HPDE6-E6E7 (cell line): ENCODE data around the gene MED13L.
"Not testable (repeated sequence)": the region's sequence is repeated elsewhere in the genome, so short reads cannot be mapped to it uniquely, and the experiment has no call there.

Experiments used
- DNase-seq: peaks from one replicate; pipeline ENCODE4 v3.0.0; 2011; ENCODE audit warnings: missing footprints; ENCODE audit errors: extremely low spot score

Gene MED13L

GRCh38 chr12:116012757-116013156 lies 264.7 kb downstream of the MED13L start:
- DNase-seq = no peak

GRCh38 chr12:116011217-116011616 lies 266.3 kb downstream of the MED13L start:
- no peak for DNase-seq

- no peak for DNase-seq
These were observed 267.0 kb downstream of the MED13L start for GRCh38 chr12:116010467-116010866.

GRCh38 chr12:116009805-116010204 lies 267.7 kb downstream of the MED13L start:
- no peak for DNase-seq

GRCh38 chr12:116006141-116006540 lies 271.4 kb downstream of the MED13L start:
- DNase-seq = no peak

GRCh38 chr12:116002890-116003536 lies 274.5 kb downstream of the MED13L start:
- no peak for DNase-seq

GRCh38 chr12:116000252-116000651 lies 277.2 kb downstream of the MED13L start:
- DNase-seq = no peak

GRCh38 chr12:115999582-115999981 lies 277.9 kb downstream of the MED13L start:
- DNase-seq = no peak

GRCh38 chr12:115998794-115999478 lies 278.6 kb downstream of the MED13L start:
- DNase-seq = no peak

- no peak for DNase-seq
These were observed 279.3 kb downstream of the MED13L start for GRCh38 chr12:115998119-115998633.

- DNase-seq = no peak
These were observed 283.8 kb downstream of the MED13L start for GRCh38 chr12:115993737-115994136.

- no peak for DNase-seq
These were observed 287.3 kb downstream of the MED13L start for GRCh38 chr12:115990241-115990640.

GRCh38 chr12:115988625-115989563 lies 288.6 kb downstream of the MED13L start:
- no peak for DNase-seq

GRCh38 chr12:115988212-115988611 lies 289.3 kb downstream of the MED13L start:
- DNase-seq = no peak

- no peak for DNase-seq
These were observed 292.9 kb downstream of the MED13L start for GRCh38 chr12:115984616-115985015.

GRCh38 chr12:115983226-115983798 lies 294.2 kb downstream of the MED13L start:
- no peak for DNase-seq

- no peak for DNase-seq
These were observed 297.2 kb downstream of the MED13L start for GRCh38 chr12:115980339-115980738.

GRCh38 chr12:115979851-115980250 lies 297.6 kb downstream of the MED13L start:
- no peak for DNase-seq

GRCh38 chr12:115979351-115979750 lies 298.1 kb downstream of the MED13L start:
- no peak for DNase-seq

GRCh38 chr12:115976829-115977228 lies 300.7 kb downstream of the MED13L start:
- DNase-seq = not testable (repeated sequence)

GRCh38 chr12:115975411-115975810 lies 302.1 kb downstream of the MED13L start:
- DNase-seq = no peak
